WTC11 (cell line): Measurements from ENCODE around the gene ANXA11. TPM values are rescaled to one million over a fixed set of nuclear protein-coding genes. Genes with fewer than 3 reads are reported as not detected.

Experiments
- ATAC-seq: fragments of 200-7000 bp; cut with Tn5 transposase; 2 replicates; pipeline ENCODE4 v1.10.0; 2021; ENCODE audit warnings: mild to moderate bottlenecking, moderate library complexity
- CTCF ChIA-PET: fragments of 300-600 bp; sonication (Branson Sonifier 250); formaldehyde crosslinking; loops from one replicate; lab custom pipeline; 2021; ENCODE audit warnings: antibody characterized with exemption; lab: Charles Lee
- POLR2A ChIA-PET: fragments of 350-600 bp; sonication (Branson Sonifier 250); formaldehyde crosslinking; loops from one replicate; lab custom pipeline; 2021; ENCODE audit warnings: antibody characterized with exemption; lab: Charles Lee
- DNase-seq: peaks from one replicate; pipeline ENCODE4 v3.0.0; 2021; ENCODE audit warnings: low spot score
- H3K27ac Mint-ChIP-seq: 2 replicates; pipeline ENCODE4 v1.8.0; 2021; ENCODE audit warnings: mixed read lengths
- H3K27me3 Mint-ChIP-seq: 2 replicates; pipeline ENCODE4 v1.8.0; 2021; ENCODE audit warnings: low read depth, mild to moderate bottlenecking, moderate library complexity, mixed read lengths
- H3K36me3 Mint-ChIP-seq: 2 replicates; pipeline ENCODE4 v1.8.0; 2021; ENCODE audit warnings: mixed read lengths
- H3K4me1 Mint-ChIP-seq: 2 replicates; pipeline ENCODE4 v1.8.0; 2022; ENCODE audit warnings: mixed read lengths
- H3K4me3 Mint-ChIP-seq: 2 replicates; pipeline ENCODE4 v1.8.0; 2021; ENCODE audit warnings: mild to moderate bottlenecking, moderate library complexity, mixed read lengths
- H3K9me3 Mint-ChIP-seq: 2 replicates; pipeline ENCODE4 v1.8.0; 2021; ENCODE audit warnings: mixed read lengths
- CBFB ChIP-seq: sonication (generic); formaldehyde crosslinking; IDR thresholded peaks from 2 replicates; pipeline ENCODE4 v1.8.1; 2022; ENCODE audit warnings: mild to moderate bottlenecking, low read depth, missing genetic modification reagents
- FOXJ3 ChIP-seq: sonication (generic); formaldehyde crosslinking; IDR thresholded peaks from 2 replicates; pipeline ENCODE4 v1.9.0; 2021; ENCODE audit warnings: missing genetic modification reagents, mild to moderate bottlenecking, borderline replicate concordance
- RELA ChIP-seq: sonication (generic); formaldehyde crosslinking; IDR thresholded peaks from 2 replicates; pipeline ENCODE4 v1.8.1; 2022; ENCODE audit warnings: missing genetic modification reagents, mild to moderate bottlenecking, borderline replicate concordance
- TEAD1 ChIP-seq: sonication (generic); formaldehyde crosslinking; IDR thresholded peaks from 2 replicates; pipeline ENCODE4 v1.8.0; 2022; ENCODE audit warnings: mild to moderate bottlenecking, missing genetic modification reagents
- ZNF423 ChIP-seq: fragments of 250-450 bp; sonication (Bioruptor Pico); IDR thresholded peaks from 2 replicates; pipeline ENCODE4 v2.1.2; 2022; ENCODE audit warnings: mild to moderate bottlenecking, moderate library complexity
- total RNA-seq: library from RNA; stranded (reverse); gene quantifications from 3 replicates; pipeline ENCODE4 v1.2.3, GENCODE V29; 2021
- TF ChIP-seq, protein P1 (sequence below): sonication (generic); formaldehyde crosslinking; IDR thresholded peaks from 2 replicates; pipeline ENCODE4 v1.8.1; 2022; ENCODE audit warnings: low read depth, mild to moderate bottlenecking, moderate library complexity, missing genetic modification reagents, borderline replicate concordance
- TF ChIP-seq, protein P2 (sequence below): sonication (generic); formaldehyde crosslinking; IDR thresholded peaks from 2 replicates; pipeline ENCODE4 v1.8.1; 2023; ENCODE audit warnings: mild to moderate bottlenecking, missing genetic modification reagents
- TF ChIP-seq, protein P3 (sequence below): fragments of 250-450 bp; sonication (Bioruptor Pico); IDR thresholded peaks from 2 replicates; pipeline ENCODE4 v1.8.0; 2021; ENCODE audit warnings: mild to moderate bottlenecking
- TF ChIP-seq, protein P4 (sequence below): fragments of 250-450 bp; sonication (Bioruptor Pico); IDR thresholded peaks from 2 replicates; pipeline ENCODE4 v1.9.0; 2021; ENCODE audit warnings: mild to moderate bottlenecking, borderline replicate concordance
- TF ChIP-seq, protein P5 (sequence below): sonication (generic); formaldehyde crosslinking; IDR thresholded peaks from 2 replicates; pipeline ENCODE4 v1.8.1; 2022; ENCODE audit warnings: missing genetic modification reagents, borderline replicate concordance
- TF ChIP-seq, protein P6 (sequence below): fragments of 250-450 bp; sonication (Bioruptor Pico); IDR thresholded peaks from 2 replicates; pipeline ENCODE4 v2.1.2; 2022; ENCODE audit warnings: mild to moderate bottlenecking, moderate library complexity
- TF ChIP-seq, protein P7 (sequence below): sonication (generic); formaldehyde crosslinking; IDR thresholded peaks from 2 replicates; pipeline ENCODE4 v1.8.1; 2023; ENCODE audit warnings: mild to moderate bottlenecking, missing genetic modification reagents, borderline replicate concordance

ANXA11 gene
- total RNA-seq, 1 experiment from 2014 or later = 83.3 TPM

DNA sequence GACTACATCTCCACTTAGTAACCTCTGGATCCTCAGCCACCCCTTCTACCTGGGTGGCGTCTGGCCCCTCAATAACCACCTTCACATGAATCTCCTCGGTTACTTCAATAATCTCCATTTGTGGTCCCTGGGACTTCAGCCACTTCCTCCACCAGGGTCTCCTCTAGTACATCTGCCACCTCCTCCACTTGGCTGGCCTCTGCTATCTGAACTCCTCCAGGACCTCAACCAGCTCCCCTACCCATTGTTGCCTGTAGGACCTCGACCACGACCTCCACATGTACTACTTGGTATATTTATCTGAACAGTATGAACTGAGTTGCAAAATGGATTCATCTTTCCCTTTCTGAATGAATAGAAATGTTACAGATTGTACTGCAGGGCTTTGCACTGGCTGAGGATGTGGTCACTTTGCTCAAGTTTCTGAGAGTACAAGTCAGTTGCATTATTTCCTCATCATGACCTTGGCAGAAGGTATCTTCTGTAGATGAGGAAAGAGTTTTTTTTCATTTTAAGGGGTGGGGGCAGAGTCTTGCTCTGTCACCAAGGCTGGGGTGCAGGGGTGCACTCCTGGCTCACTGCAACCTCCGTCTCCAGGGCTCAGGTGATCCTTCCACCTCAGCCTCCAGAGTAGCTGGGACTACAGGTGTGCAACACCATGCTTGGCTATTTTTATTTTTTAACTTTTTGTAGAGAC, 48.1 kb upstream of the ANXA11 start:
- POLR2A ChIA-PET = no interaction called here
- CTCF ChIA-PET = interaction anchor here (0.6 kb wide), 1 partner anchor 183 kb away, joined by 3 read pairs; no protein-coding TSS in a partner anchor
- ATAC-seq (no peak), DNase-seq (no peak)
- Mint-ChIP-seq H3K27me3 (peaks cover 20% of the 10 kb centered on the region), H3K9me3 (peaks cover 7% of the 10 kb centered on the region; the same call in 1 of the 2 replicates), H3K36me3 (no peaks in the 10 kb centered on the region), H3K27ac (no peak overlapping the region)
- TF ChIP-seq RELA (CRISPR knock-in tag) (no peak), CBFB (CRISPR knock-in tag) (no peak), TEAD1 (CRISPR knock-in tag) (no peak), ZNF423 (no peak), FOXJ3 (CRISPR knock-in tag) (no peak)
- TF ChIP-seq, protein P1, sequence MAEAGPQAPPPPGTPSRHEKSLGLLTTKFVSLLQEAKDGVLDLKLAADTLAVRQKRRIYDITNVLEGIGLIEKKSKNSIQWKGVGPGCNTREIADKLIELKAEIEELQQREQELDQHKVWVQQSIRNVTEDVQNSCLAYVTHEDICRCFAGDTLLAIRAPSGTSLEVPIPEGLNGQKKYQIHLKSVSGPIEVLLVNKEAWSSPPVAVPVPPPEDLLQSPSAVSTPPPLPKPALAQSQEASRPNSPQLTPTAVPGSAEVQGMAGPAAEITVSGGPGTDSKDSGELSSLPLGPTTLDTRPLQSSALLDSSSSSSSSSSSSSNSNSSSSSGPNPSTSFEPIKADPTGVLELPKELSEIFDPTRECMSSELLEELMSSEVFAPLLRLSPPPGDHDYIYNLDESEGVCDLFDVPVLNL = no peak
- TF ChIP-seq, protein P2, sequence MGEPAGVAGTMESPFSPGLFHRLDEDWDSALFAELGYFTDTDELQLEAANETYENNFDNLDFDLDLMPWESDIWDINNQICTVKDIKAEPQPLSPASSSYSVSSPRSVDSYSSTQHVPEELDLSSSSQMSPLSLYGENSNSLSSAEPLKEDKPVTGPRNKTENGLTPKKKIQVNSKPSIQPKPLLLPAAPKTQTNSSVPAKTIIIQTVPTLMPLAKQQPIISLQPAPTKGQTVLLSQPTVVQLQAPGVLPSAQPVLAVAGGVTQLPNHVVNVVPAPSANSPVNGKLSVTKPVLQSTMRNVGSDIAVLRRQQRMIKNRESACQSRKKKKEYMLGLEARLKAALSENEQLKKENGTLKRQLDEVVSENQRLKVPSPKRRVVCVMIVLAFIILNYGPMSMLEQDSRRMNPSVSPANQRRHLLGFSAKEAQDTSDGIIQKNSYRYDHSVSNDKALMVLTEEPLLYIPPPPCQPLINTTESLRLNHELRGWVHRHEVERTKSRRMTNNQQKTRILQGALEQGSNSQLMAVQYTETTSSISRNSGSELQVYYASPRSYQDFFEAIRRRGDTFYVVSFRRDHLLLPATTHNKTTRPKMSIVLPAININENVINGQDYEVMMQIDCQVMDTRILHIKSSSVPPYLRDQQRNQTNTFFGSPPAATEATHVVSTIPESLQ (CRISPR knock-in tag) = no peak
- TF ChIP-seq, protein P3, sequence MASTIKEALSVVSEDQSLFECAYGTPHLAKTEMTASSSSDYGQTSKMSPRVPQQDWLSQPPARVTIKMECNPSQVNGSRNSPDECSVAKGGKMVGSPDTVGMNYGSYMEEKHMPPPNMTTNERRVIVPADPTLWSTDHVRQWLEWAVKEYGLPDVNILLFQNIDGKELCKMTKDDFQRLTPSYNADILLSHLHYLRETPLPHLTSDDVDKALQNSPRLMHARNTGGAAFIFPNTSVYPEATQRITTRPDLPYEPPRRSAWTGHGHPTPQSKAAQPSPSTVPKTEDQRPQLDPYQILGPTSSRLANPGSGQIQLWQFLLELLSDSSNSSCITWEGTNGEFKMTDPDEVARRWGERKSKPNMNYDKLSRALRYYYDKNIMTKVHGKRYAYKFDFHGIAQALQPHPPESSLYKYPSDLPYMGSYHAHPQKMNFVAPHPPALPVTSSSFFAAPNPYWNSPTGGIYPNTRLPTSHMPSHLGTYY (CRISPR knock-in tag) = no peak
- TF ChIP-seq, protein P4, sequence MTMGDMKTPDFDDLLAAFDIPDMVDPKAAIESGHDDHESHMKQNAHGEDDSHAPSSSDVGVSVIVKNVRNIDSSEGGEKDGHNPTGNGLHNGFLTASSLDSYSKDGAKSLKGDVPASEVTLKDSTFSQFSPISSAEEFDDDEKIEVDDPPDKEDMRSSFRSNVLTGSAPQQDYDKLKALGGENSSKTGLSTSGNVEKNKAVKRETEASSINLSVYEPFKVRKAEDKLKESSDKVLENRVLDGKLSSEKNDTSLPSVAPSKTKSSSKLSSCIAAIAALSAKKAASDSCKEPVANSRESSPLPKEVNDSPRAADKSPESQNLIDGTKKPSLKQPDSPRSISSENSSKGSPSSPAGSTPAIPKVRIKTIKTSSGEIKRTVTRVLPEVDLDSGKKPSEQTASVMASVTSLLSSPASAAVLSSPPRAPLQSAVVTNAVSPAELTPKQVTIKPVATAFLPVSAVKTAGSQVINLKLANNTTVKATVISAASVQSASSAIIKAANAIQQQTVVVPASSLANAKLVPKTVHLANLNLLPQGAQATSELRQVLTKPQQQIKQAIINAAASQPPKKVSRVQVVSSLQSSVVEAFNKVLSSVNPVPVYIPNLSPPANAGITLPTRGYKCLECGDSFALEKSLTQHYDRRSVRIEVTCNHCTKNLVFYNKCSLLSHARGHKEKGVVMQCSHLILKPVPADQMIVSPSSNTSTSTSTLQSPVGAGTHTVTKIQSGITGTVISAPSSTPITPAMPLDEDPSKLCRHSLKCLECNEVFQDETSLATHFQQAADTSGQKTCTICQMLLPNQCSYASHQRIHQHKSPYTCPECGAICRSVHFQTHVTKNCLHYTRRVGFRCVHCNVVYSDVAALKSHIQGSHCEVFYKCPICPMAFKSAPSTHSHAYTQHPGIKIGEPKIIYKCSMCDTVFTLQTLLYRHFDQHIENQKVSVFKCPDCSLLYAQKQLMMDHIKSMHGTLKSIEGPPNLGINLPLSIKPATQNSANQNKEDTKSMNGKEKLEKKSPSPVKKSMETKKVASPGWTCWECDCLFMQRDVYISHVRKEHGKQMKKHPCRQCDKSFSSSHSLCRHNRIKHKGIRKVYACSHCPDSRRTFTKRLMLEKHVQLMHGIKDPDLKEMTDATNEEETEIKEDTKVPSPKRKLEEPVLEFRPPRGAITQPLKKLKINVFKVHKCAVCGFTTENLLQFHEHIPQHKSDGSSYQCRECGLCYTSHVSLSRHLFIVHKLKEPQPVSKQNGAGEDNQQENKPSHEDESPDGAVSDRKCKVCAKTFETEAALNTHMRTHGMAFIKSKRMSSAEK (CRISPR knock-in tag) = no peak
- TF ChIP-seq, protein P5, sequence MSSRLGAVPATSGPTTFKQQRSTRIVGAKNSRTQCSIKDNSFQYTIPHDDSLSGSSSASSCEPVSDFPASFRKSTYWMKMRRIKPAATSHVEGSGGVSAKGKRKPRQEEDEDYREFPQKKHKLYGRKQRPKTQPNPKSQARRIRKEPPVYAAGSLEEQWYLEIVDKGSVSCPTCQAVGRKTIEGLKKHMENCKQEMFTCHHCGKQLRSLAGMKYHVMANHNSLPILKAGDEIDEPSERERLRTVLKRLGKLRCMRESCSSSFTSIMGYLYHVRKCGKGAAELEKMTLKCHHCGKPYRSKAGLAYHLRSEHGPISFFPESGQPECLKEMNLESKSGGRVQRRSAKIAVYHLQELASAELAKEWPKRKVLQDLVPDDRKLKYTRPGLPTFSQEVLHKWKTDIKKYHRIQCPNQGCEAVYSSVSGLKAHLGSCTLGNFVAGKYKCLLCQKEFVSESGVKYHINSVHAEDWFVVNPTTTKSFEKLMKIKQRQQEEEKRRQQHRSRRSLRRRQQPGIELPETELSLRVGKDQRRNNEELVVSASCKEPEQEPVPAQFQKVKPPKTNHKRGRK (CRISPR knock-in tag) = no peak
- TF ChIP-seq, protein P6, sequence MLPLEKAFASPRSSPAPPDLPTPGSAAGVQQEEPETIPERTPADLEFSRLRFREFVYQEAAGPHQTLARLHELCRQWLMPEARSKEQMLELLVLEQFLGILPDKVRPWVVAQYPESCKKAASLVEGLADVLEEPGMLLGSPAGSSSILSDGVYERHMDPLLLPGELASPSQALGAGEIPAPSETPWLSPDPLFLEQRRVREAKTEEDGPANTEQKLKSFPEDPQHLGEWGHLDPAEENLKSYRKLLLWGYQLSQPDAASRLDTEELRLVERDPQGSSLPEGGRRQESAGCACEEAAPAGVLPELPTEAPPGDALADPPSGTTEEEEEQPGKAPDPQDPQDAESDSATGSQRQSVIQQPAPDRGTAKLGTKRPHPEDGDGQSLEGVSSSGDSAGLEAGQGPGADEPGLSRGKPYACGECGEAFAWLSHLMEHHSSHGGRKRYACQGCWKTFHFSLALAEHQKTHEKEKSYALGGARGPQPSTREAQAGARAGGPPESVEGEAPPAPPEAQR = no peak
- TF ChIP-seq, protein P7, sequence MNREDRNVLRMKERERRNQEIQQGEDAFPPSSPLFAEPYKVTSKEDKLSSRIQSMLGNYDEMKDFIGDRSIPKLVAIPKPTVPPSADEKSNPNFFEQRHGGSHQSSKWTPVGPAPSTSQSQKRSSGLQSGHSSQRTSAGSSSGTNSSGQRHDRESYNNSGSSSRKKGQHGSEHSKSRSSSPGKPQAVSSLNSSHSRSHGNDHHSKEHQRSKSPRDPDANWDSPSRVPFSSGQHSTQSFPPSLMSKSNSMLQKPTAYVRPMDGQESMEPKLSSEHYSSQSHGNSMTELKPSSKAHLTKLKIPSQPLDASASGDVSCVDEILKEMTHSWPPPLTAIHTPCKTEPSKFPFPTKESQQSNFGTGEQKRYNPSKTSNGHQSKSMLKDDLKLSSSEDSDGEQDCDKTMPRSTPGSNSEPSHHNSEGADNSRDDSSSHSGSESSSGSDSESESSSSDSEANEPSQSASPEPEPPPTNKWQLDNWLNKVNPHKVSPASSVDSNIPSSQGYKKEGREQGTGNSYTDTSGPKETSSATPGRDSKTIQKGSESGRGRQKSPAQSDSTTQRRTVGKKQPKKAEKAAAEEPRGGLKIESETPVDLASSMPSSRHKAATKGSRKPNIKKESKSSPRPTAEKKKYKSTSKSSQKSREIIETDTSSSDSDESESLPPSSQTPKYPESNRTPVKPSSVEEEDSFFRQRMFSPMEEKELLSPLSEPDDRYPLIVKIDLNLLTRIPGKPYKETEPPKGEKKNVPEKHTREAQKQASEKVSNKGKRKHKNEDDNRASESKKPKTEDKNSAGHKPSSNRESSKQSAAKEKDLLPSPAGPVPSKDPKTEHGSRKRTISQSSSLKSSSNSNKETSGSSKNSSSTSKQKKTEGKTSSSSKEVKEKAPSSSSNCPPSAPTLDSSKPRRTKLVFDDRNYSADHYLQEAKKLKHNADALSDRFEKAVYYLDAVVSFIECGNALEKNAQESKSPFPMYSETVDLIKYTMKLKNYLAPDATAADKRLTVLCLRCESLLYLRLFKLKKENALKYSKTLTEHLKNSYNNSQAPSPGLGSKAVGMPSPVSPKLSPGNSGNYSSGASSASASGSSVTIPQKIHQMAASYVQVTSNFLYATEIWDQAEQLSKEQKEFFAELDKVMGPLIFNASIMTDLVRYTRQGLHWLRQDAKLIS (CRISPR knock-in tag) = no peak
- TF ChIP-seq, all 79 proteins: peak for 0
- no peak overlapping the region for H3K4me3 Mint-ChIP-seq
- peaks cover 7% of the 10 kb centered on the region for H3K4me1 Mint-ChIP-seq
